Mucosa of gallbladder (tissue), 1 donor: ENCODE data around the gene ERRFI1. TPM values are rescaled to one million over a fixed set of nuclear protein-coding genes. Genes with fewer than 3 reads are reported as not detected.

Source experiments
- DNase-seq: peaks from one replicate; pipeline ENCODE4 v3.0.0-alpha.2; 2020; ENCODE audit warnings: low spot score
- total RNA-seq: library from RNA; stranded (reverse); gene quantifications from one replicate; pipeline ENCODE4 v1.2.1, GENCODE V29; 2021
- donor health status: DM: no; HTN: no; CAD: no.

The ERRFI1 gene
- total RNA-seq, 1 donor from 2014 or later = 76.8 TPM

- no peak for DNase-seq
These were observed 6.9 kb downstream of the ERRFI1 start for GRCh38 chr1:8019229-8019620.

DNA sequence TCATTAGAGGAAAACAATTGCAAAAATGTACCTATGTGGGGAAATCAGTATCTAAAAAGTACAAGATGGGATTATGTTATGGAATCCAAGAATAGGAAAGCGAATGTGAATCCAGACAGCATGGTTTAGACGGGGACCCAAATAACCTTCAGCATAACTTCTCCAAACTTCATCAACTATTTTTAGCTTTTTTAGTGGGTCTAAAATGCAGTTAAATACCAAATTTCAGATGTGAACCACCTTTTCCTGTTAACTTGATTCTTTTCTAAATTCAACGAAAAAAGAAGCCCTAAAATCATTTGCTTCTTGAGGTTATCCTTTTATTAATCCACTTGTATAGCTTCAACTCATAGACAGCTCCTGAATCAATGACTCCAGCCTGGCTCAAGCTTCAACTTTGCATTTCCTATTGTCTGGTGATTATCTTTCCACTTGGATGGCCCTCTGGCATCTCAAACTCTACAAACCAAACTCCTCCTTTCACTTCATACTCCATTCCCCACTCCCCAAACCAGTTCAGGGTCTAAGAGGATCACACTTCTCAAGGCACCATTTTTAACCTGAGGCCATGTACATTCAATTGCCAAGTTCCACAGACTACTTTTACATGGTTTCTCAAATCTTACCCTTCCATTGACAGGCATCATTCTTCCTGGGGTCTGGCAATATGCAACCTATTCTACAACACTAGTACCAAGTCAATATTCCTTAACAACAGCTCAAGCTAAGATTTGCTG lies 7.4 kb downstream of the ERRFI1 start:
- no peak for DNase-seq

DNA sequence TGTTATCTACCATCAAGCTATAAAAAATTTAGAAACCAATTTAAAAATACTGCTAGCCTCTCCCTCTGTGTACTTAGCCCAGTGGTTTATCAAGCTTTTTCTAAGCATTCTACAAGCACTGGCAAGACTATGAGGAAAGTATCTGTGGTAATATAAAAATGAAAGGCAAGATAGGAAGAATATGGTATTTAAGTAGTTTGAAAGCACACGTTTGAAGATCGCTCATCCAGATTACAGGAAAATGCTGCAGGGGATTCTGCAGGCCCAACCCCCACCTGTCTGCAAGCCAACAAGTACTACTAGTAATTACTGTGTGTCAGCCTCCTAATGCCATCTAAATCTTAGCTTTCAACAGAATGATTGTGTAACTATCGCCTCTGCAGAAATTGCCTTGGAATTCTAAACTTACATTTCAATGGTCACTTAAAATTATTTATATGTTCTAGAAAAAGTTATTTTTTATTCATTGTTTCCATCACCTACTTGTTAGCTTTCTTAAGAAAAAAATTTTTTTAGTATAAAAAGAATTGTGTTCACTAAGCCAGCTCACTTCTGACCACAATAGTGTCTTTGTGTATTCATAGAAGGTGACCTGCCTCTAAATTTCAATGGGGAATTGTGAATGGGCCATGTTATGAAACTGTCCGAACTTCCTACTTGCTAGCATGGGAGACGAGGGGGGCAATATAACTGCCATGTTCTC lies 8.5 kb downstream of the ERRFI1 start:
- no peak for DNase-seq

DNA sequence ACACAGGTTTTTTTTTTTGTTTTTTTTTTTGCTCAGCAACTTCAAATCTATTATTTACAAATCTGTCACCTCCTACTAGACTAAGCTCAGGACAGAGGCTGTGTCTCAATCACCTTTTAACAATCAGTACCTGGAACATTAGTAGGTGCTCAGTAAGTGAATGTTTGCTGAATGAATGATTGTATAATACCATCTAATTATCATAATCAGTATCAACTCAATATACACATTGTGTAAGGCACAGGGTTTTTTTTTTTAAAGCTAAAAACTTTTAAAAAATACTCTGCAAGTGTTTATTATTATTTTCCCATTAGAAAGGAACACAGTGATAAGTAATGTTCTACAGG lies 9.2 kb downstream of the ERRFI1 start:
- no peak for DNase-seq

- DNase-seq = no peak
These were observed 9.8 kb downstream of the ERRFI1 start for GRCh38 chr1:8016210-8016894.

- no peak for DNase-seq
These were observed 10.3 kb downstream of the ERRFI1 start for GRCh38 chr1:8015809-8016165.

GRCh38 chr1:8015036-8015808 lies 10.9 kb downstream of the ERRFI1 start:
- DNase-seq = peak; percentile 70

DNA sequence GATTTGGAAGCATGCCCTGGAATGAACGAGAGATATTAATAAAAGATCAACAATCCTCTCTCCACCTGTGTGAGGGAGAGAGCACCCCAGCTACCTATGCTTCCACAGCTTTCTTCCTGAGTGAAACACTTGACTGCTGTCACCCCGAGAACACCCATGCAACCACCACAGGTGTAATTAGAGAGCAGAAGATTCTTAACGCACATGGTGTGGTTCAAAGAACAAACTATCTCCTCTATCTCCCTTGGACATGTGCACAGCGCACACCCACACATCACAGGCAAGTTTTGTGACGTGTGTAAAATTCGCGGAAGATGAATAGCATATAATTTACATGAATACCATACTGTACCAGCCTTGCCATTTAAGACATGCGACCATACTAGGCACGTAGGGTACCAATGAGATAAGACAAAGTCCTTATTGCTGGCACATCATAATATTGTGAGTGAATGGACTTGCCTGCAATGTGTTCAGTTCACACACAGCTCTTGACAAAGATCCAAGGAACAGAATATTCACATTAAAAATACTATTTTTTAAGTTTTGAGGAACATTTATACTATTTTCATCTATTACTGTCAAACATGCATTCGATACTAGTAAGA lies 11.6 kb downstream of the ERRFI1 start:
- DNase-seq = no peak

DNA sequence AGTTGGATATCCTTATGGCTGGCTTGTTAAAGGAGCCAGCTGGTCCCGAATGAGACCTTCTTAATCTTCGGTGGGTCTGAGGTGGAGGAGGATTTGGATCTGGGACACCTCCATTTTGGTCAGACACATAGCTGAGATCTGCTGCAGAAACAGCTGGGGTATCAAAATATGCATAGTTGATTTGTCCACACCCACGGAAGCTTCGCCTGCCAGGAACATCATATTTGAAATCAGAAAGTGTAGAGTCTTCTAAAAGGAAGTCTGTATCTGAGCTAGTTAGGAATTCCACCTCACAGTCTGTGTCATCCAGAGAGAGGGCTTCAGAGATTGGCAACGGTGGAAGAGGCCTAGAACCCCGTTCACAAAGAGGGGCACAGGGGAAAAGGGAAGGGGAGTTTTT lies 12.3 kb downstream of the ERRFI1 start:
- no peak for DNase-seq

GRCh38 chr1:8013399-8013798 lies 12.7 kb downstream of the ERRFI1 start:
- DNase-seq = no peak

- DNase-seq = no peak
These were observed 13.2 kb downstream of the ERRFI1 start for GRCh38 chr1:8012955-8013354.

GRCh38 chr1:8011923-8012858 lies 13.9 kb downstream of the ERRFI1 start:
- DNase-seq = no peak

GRCh38 chr1:8011016-8011415 lies 15.1 kb downstream of the ERRFI1 start:
- no peak for DNase-seq

GRCh38 chr1:8010080-8010664 lies 15.9 kb downstream of the ERRFI1 start:
- DNase-seq = no peak

GRCh38 chr1:8009043-8010002 lies 16.8 kb downstream of the ERRFI1 start:
- no peak for DNase-seq

GRCh38 chr1:8006037-8006963 lies 19.8 kb downstream of the ERRFI1 start:
- no peak for DNase-seq

DNA sequence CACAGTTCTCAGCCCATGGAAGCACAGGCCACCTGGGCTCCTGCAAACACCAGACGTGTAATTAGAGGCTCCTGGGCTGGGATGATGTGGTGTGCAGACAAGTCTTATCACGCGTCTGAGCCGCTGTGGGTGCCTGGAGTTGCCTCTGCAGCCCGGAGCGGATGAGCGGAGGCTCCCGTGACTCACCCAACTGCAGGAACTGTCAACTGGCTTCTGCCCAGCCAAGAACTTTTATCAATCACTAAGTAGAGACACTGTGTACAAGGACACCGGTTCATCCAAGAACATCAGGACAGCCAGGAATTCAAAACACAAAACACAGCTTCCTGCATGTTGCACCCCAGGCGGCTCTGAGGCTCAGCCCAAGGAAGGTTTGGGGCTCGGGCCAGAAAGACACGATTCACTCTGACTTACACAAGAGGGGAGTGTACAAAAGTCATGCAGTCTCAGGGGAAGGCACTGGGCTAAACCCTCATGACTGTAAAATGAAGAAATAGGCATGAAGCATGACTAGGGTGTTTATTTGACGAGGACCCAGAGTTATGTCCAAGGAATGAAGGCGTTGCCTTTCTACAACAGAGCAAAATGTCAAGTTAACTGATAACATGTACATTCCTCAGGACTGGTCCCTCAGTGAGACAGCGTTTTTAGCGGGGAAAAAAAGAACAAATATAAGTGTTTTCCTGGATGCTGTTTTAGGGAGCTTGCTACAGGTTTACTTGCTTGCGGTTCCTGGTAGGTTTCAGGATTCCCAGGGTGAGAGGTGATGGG lies 21.1 kb downstream of the ERRFI1 start:
- peak; percentile 78 for DNase-seq
